ENCODE data around the gene NRCAM.
"Not testable (repeated sequence)": the region's sequence is repeated elsewhere in the genome, so short reads cannot be mapped to it uniquely, and the experiment has no call there.

Gene NRCAM

DNA sequence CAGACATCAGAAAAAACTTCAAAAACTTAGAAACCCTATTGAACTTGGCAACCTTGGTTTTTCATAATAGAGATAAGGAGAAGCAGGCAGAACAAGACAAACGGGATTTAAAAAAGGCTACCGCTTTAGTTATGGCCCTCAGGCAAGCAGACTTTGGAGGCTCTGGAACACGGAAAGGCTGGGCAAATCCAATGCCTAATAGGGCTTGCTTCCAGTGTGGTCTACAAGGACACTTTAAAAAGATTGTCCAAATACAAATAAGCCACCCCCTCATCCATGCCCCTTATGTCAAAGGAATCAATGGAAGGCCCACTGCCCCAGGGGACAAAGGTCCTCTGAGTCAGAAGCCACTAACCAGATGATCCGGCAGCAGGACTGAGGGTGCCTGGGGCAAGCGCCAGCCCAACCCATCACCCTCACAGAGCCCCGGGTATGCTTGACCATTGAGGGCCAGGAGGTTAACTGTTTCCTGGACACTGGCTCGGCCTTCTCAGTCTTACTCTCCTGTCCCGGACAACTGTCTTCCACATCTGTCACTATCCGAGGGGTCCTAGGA is 115.3 kb downstream of the NRCAM start:
- POLR2A ChIA-PET = no interaction called here
- H3K9me3 ChIP-seq (ENCODE audit: control insufficient read depth, insufficient read depth, low read depth, low read length) = no peaks in the 10 kb centered on the region
- no peaks in the 10 kb centered on the region for H3K36me3 ChIP-seq (ENCODE audit: control insufficient read depth in 2 of 2, insufficient read depth in 1 of 2, low read length in 2 of 2)
- H3K4me3 ChIP-seq (ENCODE audit: low read depth, low read length) = no peak overlapping the region
- CTCF ChIA-PET = no interaction called here
- H3K4me1 ChIP-seq (ENCODE audit: control insufficient read depth, insufficient read depth, low read length) = peaks cover 3% of the 10 kb centered on the region
- no peak overlapping the region for H3K27ac ChIP-seq (ENCODE audit: extremely low read depth, low read depth, low read length)
- TF ChIP-seq ZNF350 (tag by site-specific recombination; IDR thresholded peaks at IDR 0.05) (no peak), ZNF169 (tag by site-specific recombination; IDR thresholded peaks at IDR 0.05) (no peak), ZNF624 (tag by site-specific recombination; IDR thresholded peaks at IDR 0.05) (no peak), ZNF660 (tag by site-specific recombination; IDR thresholded peaks at IDR 0.05) (no peak), ZNF112 (tag by site-specific recombination; IDR thresholded peaks at IDR 0.05) (no peak), ZNF501 (tag by site-specific recombination; IDR thresholded peaks at IDR 0.05) (no peak), ZNF19 (tag by site-specific recombination; IDR thresholded peaks at IDR 0.05; ENCODE audit: low read depth) (no peak), ZNF274 (IDR thresholded peaks at IDR 0.05; ENCODE audit: low read length) (no peak), ZNF274 (tag by site-specific recombination; IDR thresholded peaks at IDR 0.05; ENCODE audit: borderline replicate concordance) (no peak), ZNF560 (tag by site-specific recombination; IDR thresholded peaks at IDR 0.05; ENCODE audit: borderline replicate concordance) (no peak)
- TF ChIP-seq, protein P1, sequence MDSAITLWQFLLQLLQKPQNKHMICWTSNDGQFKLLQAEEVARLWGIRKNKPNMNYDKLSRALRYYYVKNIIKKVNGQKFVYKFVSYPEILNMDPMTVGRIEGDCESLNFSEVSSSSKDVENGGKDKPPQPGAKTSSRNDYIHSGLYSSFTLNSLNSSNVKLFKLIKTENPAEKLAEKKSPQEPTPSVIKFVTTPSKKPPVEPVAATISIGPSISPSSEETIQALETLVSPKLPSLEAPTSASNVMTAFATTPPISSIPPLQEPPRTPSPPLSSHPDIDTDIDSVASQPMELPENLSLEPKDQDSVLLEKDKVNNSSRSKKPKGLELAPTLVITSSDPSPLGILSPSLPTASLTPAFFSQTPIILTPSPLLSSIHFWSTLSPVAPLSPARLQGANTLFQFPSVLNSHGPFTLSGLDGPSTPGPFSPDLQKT (IDR thresholded peaks at IDR 0.05; ENCODE audit: borderline replicate concordance, low read depth, low read length) = no peak
- TF ChIP-seq, protein P2, sequence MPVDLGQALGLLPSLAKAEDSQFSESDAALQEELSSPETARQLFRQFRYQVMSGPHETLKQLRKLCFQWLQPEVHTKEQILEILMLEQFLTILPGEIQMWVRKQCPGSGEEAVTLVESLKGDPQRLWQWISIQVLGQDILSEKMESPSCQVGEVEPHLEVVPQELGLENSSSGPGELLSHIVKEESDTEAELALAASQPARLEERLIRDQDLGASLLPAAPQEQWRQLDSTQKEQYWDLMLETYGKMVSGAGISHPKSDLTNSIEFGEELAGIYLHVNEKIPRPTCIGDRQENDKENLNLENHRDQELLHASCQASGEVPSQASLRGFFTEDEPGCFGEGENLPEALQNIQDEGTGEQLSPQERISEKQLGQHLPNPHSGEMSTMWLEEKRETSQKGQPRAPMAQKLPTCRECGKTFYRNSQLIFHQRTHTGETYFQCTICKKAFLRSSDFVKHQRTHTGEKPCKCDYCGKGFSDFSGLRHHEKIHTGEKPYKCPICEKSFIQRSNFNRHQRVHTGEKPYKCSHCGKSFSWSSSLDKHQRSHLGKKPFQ (tag by site-specific recombination; IDR thresholded peaks at IDR 0.05) = no peak
- TF ChIP-seq, protein P3, sequence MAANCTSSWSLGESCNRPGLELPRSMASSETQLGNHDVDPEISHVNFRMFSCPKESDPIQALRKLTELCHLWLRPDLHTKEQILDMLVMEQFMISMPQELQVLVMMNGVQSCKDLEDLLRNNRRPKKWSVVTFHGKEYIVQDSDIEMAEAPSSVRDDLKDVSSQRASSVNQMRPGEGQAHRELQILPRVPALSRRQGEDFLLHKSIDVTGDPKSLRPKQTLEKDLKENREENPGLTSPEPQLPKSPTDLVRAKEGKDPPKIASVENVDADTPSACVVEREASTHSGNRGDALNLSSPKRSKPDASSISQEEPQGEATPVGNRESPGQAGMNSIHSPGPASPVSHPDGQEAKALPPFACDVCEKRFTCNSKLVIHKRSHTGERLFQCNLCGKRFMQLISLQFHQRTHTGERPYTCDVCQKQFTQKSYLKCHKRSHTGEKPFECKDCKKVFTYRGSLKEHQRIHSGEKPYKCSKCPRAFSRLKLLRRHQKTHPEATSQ (tag by site-specific recombination; IDR thresholded peaks at IDR 0.05) = no peak
- TF ChIP-seq, protein P4, sequence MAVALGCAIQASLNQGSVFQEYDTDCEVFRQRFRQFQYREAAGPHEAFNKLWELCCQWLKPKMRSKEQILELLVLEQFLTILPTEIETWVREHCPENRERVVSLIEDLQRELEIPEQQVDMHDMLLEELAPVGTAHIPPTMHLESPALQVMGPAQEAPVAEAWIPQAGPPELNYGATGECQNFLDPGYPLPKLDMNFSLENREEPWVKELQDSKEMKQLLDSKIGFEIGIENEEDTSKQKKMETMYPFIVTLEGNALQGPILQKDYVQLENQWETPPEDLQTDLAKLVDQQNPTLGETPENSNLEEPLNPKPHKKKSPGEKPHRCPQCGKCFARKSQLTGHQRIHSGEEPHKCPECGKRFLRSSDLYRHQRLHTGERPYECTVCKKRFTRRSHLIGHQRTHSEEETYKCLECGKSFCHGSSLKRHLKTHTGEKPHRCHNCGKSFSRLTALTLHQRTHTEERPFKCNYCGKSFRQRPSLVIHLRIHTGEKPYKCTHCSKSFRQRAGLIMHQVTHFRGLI (tag by site-specific recombination; IDR thresholded peaks at IDR 0.05) = no peak

DNA sequence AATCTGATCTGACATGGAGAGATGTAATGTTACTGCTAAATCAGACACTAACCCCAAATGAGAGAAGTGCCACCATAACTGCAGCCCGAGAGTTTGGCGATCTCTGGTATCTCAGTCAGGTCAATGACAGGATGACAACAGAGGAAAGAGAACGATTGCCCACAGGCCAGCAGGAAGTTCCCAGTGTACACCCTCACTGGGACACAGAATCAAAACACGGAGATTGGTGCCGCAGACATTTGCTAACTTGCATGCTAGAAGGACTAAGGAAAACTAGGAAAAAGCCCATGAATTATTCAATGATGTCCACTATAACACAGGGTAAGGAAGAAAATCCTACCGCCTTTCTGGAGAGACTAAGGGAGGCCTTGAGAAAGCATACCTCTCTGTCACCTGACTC is 115.8 kb downstream of the NRCAM start:
- H3K27ac ChIP-seq (ENCODE audit: extremely low read depth, low read depth, low read length); CTCF ChIA-PET; H3K4me1 ChIP-seq (ENCODE audit: control insufficient read depth, insufficient read depth, low read length); H3K4me3 ChIP-seq (ENCODE audit: low read depth, low read length); H3K36me3 ChIP-seq (ENCODE audit: control insufficient read depth in 2 of 2, insufficient read depth in 1 of 2, low read length in 2 of 2); POLR2A ChIA-PET; H3K9me3 ChIP-seq (ENCODE audit: control insufficient read depth, insufficient read depth, low read depth, low read length): not testable (repeated sequence)

DNA sequence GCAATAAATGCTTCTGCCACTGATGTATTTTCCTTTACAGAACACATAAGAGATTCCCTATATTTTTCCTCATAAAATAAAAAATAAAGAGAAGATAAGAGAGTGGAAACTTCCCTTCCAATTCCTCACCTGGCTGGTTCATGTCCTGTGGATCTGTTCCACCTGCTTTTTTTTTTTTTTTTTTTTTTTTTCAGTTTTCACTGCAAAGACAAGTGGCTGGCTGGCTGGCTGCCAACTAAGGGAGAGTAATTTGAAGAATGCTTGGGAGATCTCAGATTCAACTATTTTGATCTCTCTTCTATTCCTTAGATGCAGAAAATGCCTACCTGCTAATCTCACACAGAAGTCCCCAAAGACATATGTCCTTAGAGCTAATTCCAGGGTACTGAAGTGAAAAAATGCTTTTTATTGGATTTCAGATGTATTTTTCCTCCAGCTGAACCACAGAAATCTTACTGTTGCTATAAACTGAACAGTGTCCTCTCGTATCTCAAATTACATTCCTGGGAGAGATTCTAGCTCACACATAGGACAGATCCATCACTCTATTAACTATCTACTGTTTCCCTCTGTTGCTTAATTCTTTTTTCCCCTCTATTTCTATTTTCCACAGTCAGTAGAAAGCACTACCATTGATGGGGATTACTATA is 120.8 kb downstream of the NRCAM start:
- Histone ChIP-seq H3K4me3 (ENCODE audit: low read depth, low read length) (no peak overlapping the region), H3K36me3 (ENCODE audit: control insufficient read depth in 2 of 2, insufficient read depth in 1 of 2, low read length in 2 of 2) (no peaks in the 10 kb centered on the region), H3K27ac (ENCODE audit: extremely low read depth, low read depth, low read length) (no peak overlapping the region), H3K4me1 (ENCODE audit: control insufficient read depth, insufficient read depth, low read length) (peaks cover 19% of the 10 kb centered on the region), H3K9me3 (ENCODE audit: control insufficient read depth, insufficient read depth, low read depth, low read length) (no peaks in the 10 kb centered on the region)
- POLR2A ChIA-PET = no interaction called here
- CTCF ChIA-PET = interaction anchor here (0.7 to 1.1 kb wide), 2 partner anchors 49 to 158 kb away, joined by 3 to 4 read pairs; no protein-coding TSS in a partner anchor
- no peak for TF ChIP-seq ZNF266 (tag by site-specific recombination; IDR thresholded peaks at IDR 0.05; ENCODE audit: low read depth)
- TF ChIP-seq, protein P5, sequence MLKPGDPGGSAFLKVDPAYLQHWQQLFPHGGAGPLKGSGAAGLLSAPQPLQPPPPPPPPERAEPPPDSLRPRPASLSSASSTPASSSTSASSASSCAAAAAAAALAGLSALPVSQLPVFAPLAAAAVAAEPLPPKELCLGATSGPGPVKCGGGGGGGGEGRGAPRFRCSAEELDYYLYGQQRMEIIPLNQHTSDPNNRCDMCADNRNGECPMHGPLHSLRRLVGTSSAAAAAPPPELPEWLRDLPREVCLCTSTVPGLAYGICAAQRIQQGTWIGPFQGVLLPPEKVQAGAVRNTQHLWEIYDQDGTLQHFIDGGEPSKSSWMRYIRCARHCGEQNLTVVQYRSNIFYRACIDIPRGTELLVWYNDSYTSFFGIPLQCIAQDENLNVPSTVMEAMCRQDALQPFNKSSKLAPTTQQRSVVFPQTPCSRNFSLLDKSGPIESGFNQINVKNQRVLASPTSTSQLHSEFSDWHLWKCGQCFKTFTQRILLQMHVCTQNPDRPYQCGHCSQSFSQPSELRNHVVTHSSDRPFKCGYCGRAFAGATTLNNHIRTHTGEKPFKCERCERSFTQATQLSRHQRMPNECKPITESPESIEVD (tag by site-specific recombination; IDR thresholded peaks at IDR 0.05) = peak; percentile 95
- TF ChIP-seq IKZF3 (tag by site-specific recombination; IDR thresholded peaks at IDR 0.05) = peak; percentile 44; the same call in 1 of the 2 replicates
- no peak for TF ChIP-seq ZBTB7A (tag by site-specific recombination; IDR thresholded peaks at IDR 0.05; ENCODE audit: low read depth)
- no peak for TF ChIP-seq SP7 (tag by site-specific recombination; IDR thresholded peaks at IDR 0.05)
- TF ChIP-seq, protein P3 (tag by site-specific recombination; IDR thresholded peaks at IDR 0.05) = no peak
- no peak for TF ChIP-seq ZNF2 (tag by site-specific recombination; IDR thresholded peaks at IDR 0.05)
- TF ChIP-seq WT1 (tag by site-specific recombination; IDR thresholded peaks at IDR 0.05) = no peak
- no peak for TF ChIP-seq ZNF366 (tag by site-specific recombination; conservative IDR thresholded peaks at IDR 0.05)
- no peak for TF ChIP-seq ZNF561 (tag by site-specific recombination; IDR thresholded peaks at IDR 0.05; ENCODE audit: borderline replicate concordance)
